Gastroesophageal sphincter (tissue), 3 donors: Measurements from ENCODE around the gene ADGRF1.

ENCODE experiments used
- POLR2A ChIP-seq, 2 donors: fragments of 450-650 bp; IDR thresholded peaks; one replicate each; pipeline ENCODE4 v1.6.1; 2017; ENCODE audit warnings: antibody characterized with exemption in 2 of 2, mild to moderate bottlenecking in 2 of 2, moderate library complexity in 1 of 2
- TF ChIP-seq, protein P1 (sequence below), 4 experiments: fragments of 200-600 bp in 2 of 4; fragments of 450-650 bp in 2 of 4; sonication (generic) in 1 of 4; IDR thresholded peaks; one replicate each; pipeline ENCODE4 v1.5.1; 2017 to 2019; ENCODE audit warnings: antibody characterized with exemption in 4 of 4, mild to moderate bottlenecking in 2 of 4, moderate library complexity in 2 of 4

DNA sequence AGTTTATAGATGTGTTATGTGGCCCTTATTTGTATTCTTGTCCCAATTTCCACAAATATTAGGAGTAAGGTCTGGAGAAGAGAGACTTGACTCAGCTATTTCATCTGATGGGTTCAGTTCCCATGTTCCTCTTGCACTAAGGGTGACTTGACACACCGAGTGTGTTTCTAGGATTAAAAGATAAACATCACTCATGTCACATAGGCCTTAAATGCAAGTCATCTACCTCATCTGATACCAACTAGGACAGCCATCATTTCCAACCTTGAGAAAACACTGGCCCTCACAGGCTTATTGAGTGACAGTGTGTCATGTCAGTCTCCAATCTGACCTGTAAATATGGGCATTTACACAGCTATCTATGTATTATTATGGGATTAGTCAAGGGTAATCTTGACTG, 67.3 kb downstream of the ADGRF1 start:
- TF ChIP-seq, protein P1, sequence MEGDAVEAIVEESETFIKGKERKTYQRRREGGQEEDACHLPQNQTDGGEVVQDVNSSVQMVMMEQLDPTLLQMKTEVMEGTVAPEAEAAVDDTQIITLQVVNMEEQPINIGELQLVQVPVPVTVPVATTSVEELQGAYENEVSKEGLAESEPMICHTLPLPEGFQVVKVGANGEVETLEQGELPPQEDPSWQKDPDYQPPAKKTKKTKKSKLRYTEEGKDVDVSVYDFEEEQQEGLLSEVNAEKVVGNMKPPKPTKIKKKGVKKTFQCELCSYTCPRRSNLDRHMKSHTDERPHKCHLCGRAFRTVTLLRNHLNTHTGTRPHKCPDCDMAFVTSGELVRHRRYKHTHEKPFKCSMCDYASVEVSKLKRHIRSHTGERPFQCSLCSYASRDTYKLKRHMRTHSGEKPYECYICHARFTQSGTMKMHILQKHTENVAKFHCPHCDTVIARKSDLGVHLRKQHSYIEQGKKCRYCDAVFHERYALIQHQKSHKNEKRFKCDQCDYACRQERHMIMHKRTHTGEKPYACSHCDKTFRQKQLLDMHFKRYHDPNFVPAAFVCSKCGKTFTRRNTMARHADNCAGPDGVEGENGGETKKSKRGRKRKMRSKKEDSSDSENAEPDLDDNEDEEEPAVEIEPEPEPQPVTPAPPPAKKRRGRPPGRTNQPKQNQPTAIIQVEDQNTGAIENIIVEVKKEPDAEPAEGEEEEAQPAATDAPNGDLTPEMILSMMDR (IDR thresholded peaks at IDR 0.05) = no peak
- TF ChIP-seq POLR2A (IDR thresholded peaks at IDR 0.05) = no peak
